Islet of Langerhans (tissue), 1 donor: ENCODE data around the gene DDX17.

Source experiments
- FAIRE-seq: peaks from one replicate; lab custom pipeline; 2011; peaks lifted over from hg19 to GRCh38; lab: Jason Lieb, UNC

The DDX17 gene

GRCh38 chr22:38448945-38449745 lies 57.0 kb downstream of the DDX17 start:
- FAIRE-seq: no peak

- no peak for FAIRE-seq
Measured at GRCh38 chr22:38446018-38446601, 60.0 kb downstream of the DDX17 start.

GRCh38 chr22:38444783-38445182 lies 61.3 kb downstream of the DDX17 start:
- FAIRE-seq: no peak

GRCh38 chr22:38443628-38444521 lies 62.2 kb downstream of the DDX17 start:
- no peak for FAIRE-seq

GRCh38 chr22:38442967-38443627 lies 63.0 kb downstream of the DDX17 start:
- no peak for FAIRE-seq

GRCh38 chr22:38441620-38442287 lies 64.4 kb downstream of the DDX17 start:
- FAIRE-seq: no peak

GRCh38 chr22:38440747-38441350 lies 65.3 kb downstream of the DDX17 start:
- FAIRE-seq: no peak

GRCh38 chr22:38437416-38437815 lies 68.7 kb downstream of the DDX17 start:
- FAIRE-seq: no peak

- no peak for FAIRE-seq
Measured at GRCh38 chr22:38436629-38437395, 69.3 kb downstream of the DDX17 start.

- no peak for FAIRE-seq
Measured at GRCh38 chr22:38435965-38436364, 70.1 kb downstream of the DDX17 start.

GRCh38 chr22:38435010-38435409 lies 71.1 kb downstream of the DDX17 start:
- FAIRE-seq: no peak

- no peak for FAIRE-seq
Measured at GRCh38 chr22:38433871-38434270, 72.2 kb downstream of the DDX17 start.
